Stimulated activated CD4-positive, alpha-beta T cell treated with anti-CD3 and anti-CD28 coated beads, TNF-alpha, amount 100 ng/mL, for 1 hour (primary cell): ENCODE data around the gene NCOR2.

Source experiments
- DNase-seq, 3 donors: peaks; one replicate each; pipeline ENCODE4 v3.0.0-alpha.2; 2020; ENCODE audit warnings: low read depth in 3 of 3, low spot score in 1 of 3

NCOR2 gene

GRCh38 chr12:124577374-124577773 is 10.0 kb upstream of the NCOR2 start:
- DNase-seq = no peak

- no peak for DNase-seq
These were observed 8.7 kb upstream of the NCOR2 start for GRCh38 chr12:124576061-124576650.

GRCh38 chr12:124573839-124574786 is 6.7 kb upstream of the NCOR2 start:
- no peak for DNase-seq

GRCh38 chr12:124571556-124571955 is 4.1 kb upstream of the NCOR2 start:
- DNase-seq = no peak

- DNase-seq = no peak
These were observed 3.4 kb upstream of the NCOR2 start for GRCh38 chr12:124570810-124571209.

GRCh38 chr12:124569375-124570148 is 2.1 kb upstream of the NCOR2 start:
- no peak for DNase-seq

GRCh38 chr12:124568431-124569374 is 1.3 kb upstream of the NCOR2 start:
- no peak for DNase-seq

- peak; percentile 57 to 70 (median 66) for DNase-seq
These were observed 411 bp upstream of the NCOR2 start for GRCh38 chr12:124567673-124568373.

GRCh38 chr12:124566161-124566996 is 1.0 kb downstream of the NCOR2 start:
- DNase-seq = peak in 2 of 3 donors; percentile 36 to 55

- no peak for DNase-seq
These were observed 1.7 kb downstream of the NCOR2 start for GRCh38 chr12:124565656-124566160.

- DNase-seq = no peak
These were observed 2.4 kb downstream of the NCOR2 start for GRCh38 chr12:124564971-124565491.

GRCh38 chr12:124564232-124564958 is 3.0 kb downstream of the NCOR2 start:
- no peak for DNase-seq

GRCh38 chr12:124563809-124564208 is 3.6 kb downstream of the NCOR2 start:
- no peak for DNase-seq

- DNase-seq = no peak
These were observed 4.0 kb downstream of the NCOR2 start for GRCh38 chr12:124563401-124563800.

- DNase-seq = no peak
These were observed 4.6 kb downstream of the NCOR2 start for GRCh38 chr12:124562796-124563181.

- DNase-seq = no peak
These were observed 5.2 kb downstream of the NCOR2 start for GRCh38 chr12:124562018-124562795.

GRCh38 chr12:124561231-124561630 is 6.2 kb downstream of the NCOR2 start:
- no peak for DNase-seq
